Measurements from ENCODE around the gene CFB. TPM values are rescaled to one million over a fixed set of nuclear protein-coding genes. Genes with fewer than 3 reads are reported as not detected.

The CFB gene
- total and polyA plus RNA-seq, 2 of the 4 experiments (the other 2 are of a cell fraction), result 1.8 to 6.1 TPM

DNA sequence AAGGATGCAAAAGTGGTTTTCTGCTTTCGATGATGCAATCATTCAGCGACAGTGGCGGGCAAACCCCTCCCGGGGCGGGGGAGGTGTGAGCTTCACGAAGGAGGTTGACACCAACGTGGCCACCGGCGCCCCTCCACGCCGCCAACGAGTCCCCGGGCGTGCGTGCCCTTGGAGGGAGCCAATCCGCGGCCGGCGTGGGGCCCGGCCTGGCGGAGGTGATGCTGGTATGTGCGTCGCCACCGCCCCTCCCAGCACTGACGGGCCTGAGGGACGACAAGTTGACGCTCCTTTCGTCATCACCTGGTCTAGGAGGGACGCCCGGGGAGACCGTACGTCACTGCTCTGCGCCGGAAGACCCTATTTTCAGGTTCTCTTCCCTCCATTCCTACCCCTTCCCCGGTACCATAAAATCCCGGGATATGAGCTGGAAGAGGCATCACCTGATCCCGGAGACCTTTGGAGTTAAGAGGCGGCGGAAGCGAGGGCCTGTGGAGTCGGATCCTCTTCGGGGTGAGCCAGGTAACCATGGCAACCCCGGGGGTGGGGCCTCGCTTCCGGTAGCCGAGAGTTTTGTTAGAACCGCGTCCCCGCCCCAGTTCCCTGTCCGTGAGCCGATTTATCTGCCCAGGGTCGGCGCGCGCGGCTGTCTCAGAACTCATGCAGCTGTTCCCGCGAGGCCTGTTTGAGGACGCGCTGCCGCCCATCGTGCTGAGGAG is 26.3 kb downstream of the CFB start, which contains the start of gene DXO (continued):
- TF ChIP-seq, protein P1, sequence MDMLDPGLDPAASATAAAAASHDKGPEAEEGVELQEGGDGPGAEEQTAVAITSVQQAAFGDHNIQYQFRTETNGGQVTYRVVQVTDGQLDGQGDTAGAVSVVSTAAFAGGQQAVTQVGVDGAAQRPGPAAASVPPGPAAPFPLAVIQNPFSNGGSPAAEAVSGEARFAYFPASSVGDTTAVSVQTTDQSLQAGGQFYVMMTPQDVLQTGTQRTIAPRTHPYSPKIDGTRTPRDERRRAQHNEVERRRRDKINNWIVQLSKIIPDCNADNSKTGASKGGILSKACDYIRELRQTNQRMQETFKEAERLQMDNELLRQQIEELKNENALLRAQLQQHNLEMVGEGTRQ (IDR thresholded peaks at IDR 0.05; ENCODE audit: low read depth, low read length), result no peak

DNA sequence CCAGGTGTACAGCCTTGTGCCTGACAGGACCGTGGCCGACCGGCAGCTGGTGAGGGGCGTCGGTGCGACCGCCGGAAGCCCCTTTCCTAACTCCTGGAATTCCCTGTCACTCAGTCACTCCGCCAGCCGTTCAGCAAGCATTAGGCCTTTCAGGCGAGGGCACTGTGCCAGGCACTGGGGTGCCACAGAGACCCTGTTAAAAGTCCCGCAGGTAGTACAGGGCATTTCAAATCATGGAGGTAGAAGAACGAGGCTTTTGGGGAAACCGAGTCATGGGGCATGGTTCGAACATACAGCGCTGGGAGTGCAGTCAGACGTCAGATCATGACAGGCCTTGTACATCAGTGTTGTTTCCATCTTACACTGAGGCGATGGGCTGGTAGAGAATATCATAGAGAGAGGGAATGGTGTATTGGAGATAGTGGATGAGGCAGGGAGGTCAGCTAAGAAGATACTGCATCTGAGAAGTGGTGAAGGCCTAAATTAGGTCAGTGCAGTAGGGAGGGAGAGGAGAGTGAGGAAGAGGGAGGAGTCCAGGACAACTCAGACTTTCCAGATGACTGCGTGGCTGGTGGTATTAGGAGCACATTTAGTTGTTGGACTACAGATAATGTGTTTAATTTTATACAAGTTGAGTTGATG is 26.9 kb downstream of the CFB start:
- POLR2A ChIA-PET (ENCODE audit: unreplicated experiment), result interaction anchor here (1.8 kb wide), 1 partner anchor 14 kb away, joined by 10 read pairs; the partner anchor contains the start of genes NELFE and SKIC2
- Histone ChIP-seq H3K4me2 (ENCODE audit: low read depth, low read length) (peak overlapping the region; percentile 94), H3K14ac (replicated peaks; ENCODE audit: low read depth, low read length) (peak overlapping the region; percentile 90), H4K5ac (ENCODE audit: low read depth, low read length) (peak overlapping the region; percentile 81), H3K56ac (ENCODE audit: extremely low read depth, insufficient read depth, low read length) (peak overlapping the region; percentile 59), H3K27ac (ENCODE audit: insufficient read depth, low read length) (peak overlapping the region; percentile 93), H4K20me1 (ENCODE audit: insufficient read depth, low read length) (no peaks in the 10 kb centered on the region), H4K8ac (ENCODE audit: low read depth in 2 of 2, low read length in 2 of 2) (peak overlapping the region; percentile 98 to 99), H3K4me3 (ENCODE audit: insufficient read depth, low read depth, low read length) (peak overlapping the region; percentile 60), H3K4ac (ENCODE audit: low read depth, low read length) (peak overlapping the region; percentile 94), H2BK120ac (ENCODE audit: low read depth, low read length) (peak overlapping the region; percentile 13; the same call in 1 of the 2 replicates), H3K9ac (ENCODE audit: low read depth, low read length) (peak overlapping the region; percentile 77), H2AFZ (replicated peaks; ENCODE audit: low read length, poor library complexity) (peak overlapping the region; percentile 98), H3K36me3 (ENCODE audit: control insufficient read depth, insufficient read depth, low read length) (peaks cover 25% of the 10 kb centered on the region), H2AK5ac (ENCODE audit: low read depth, low read length) (peak overlapping the region; percentile 76), H2BK20ac (ENCODE audit: low read depth, low read length) (no peak overlapping the region), H2BK15ac (ENCODE audit: low read depth, low read length) (peak overlapping the region; percentile 33; the same call in 1 of the 3 replicates), H3K79me1 (ENCODE audit: low read depth in 1 of 2, low read length in 2 of 2) (peaks cover 19 to 47% of the 10 kb centered on the region in 2 experiments), H3K4me1 (ENCODE audit: control insufficient read depth, insufficient read depth, low read length) (peaks cover 11% of the 10 kb centered on the region), H4K91ac (ENCODE audit: insufficient read depth, low read depth, low read length) (peak overlapping the region; percentile 99), H2BK5ac (ENCODE audit: low read depth, low read length, poor library complexity, severe bottlenecking) (peak overlapping the region; percentile 91), H3K9me3 (ENCODE audit: control insufficient read depth, insufficient read depth, low read length) (no peaks in the 10 kb centered on the region), H3K18ac (ENCODE audit: low read depth, low read length) (peak overlapping the region; percentile 23), H3K9me1 (ENCODE audit: insufficient read depth, low read length) (peaks cover 6% of the 10 kb centered on the region; the same call in 1 of the 2 replicates), H2AK9ac (replicated peaks; ENCODE audit: low read depth, low read length, poor library complexity) (peak overlapping the region; percentile 85), H3K23ac (ENCODE audit: low read depth, low read length) (peak overlapping the region; percentile 75), H3K27me3 (ENCODE audit: control insufficient read depth, insufficient read depth, low read length) (no peaks in the 10 kb centered on the region)
- TF ChIP-seq, protein P2, sequence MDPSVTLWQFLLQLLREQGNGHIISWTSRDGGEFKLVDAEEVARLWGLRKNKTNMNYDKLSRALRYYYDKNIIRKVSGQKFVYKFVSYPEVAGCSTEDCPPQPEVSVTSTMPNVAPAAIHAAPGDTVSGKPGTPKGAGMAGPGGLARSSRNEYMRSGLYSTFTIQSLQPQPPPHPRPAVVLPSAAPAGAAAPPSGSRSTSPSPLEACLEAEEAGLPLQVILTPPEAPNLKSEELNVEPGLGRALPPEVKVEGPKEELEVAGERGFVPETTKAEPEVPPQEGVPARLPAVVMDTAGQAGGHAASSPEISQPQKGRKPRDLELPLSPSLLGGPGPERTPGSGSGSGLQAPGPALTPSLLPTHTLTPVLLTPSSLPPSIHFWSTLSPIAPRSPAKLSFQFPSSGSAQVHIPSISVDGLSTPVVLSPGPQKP (IDR thresholded peaks at IDR 0.05; ENCODE audit: borderline replicate concordance, low read depth, low read length), result no peak
- TF ChIP-seq CEBPB (IDR thresholded peaks at IDR 0.05; ENCODE audit: low read depth, low read length) (no peak), MAZ (IDR thresholded peaks at IDR 0.05; ENCODE audit: borderline replicate concordance, low read depth, low read length) (0 out of 2 replicates have a peak, but pooled peaks have one; percentile 30), RFX5 (IDR thresholded peaks at IDR 0.05; ENCODE audit: low read depth, low read length) (no peak), FOS (IDR thresholded peaks at IDR 0.05; ENCODE audit: low read depth, low read length) (no peak), CHD1 (IDR thresholded peaks at IDR 0.05; ENCODE audit: low read depth, low read length) (peak; percentile 47; the same call in 1 of the 2 replicates), RCOR1 (IDR thresholded peaks at IDR 0.05; ENCODE audit: insufficient replicate concordance, low read length) (no peak)
- peak; percentile 51 for DNase-seq
- CTCF ChIA-PET, result no interaction called here
- intact Hi-C loops (cut with micrococcal nuclease), result loop anchor here (1.0 kb wide), 1 partner anchor 14 kb away; the partner anchor contains the start of gene SKIC2
- dilution Hi-C loops (cut with HindIII; ENCODE audit: low sequenced_read_pairs, unreplicated experiment), result no loop called here
- no TSS peak for BruUV-seq (replicated peaks)
- in situ Hi-C loops (cut with MboI; ENCODE audit: low sequenced_read_pairs), result loop anchor here (10.0 kb wide), 2 partner anchors 142 to 202 kb away; partner anchors contain the start of genes AGPAT1 and RNF5
- WGBS, 2 experiments (ENCODE audit: extremely low coverage in 2 of 2, insufficient read length in 1 of 2), result 18% methylated on average over 9 of the region's 19 CpGs; no CpG with 5 or more reads in 1 of the 2 experiments
- peak; percentile 2; the same call in 1 of the 2 replicates for ATAC-seq (ENCODE audit: low read depth)

Measured in IMR-90 (cell line).